ENCODE data around the gene LXN.

The LXN gene

GRCh38 chr3:158663832-158664231, 8.6 kb downstream of the LXN start:
- TF ChIP-seq CTCF (IDR thresholded peaks at IDR 0.05; ENCODE audit: low read depth, low read length): no peak
- Histone ChIP-seq H3K27me3 (no peaks in the 10 kb centered on the region), H3K4me1 (no peaks in the 10 kb centered on the region), H3K9me3 (no peaks in the 10 kb centered on the region), H3K36me3 (peaks cover 86% of the 10 kb centered on the region), H3K4me3 (ENCODE audit: low read depth, low read length) (no peak overlapping the region)
- DNase-seq: no peak

- H3K4me3 ChIP-seq (ENCODE audit: low read depth, low read length): no peak overlapping the region
- H3K4me1 ChIP-seq: no peaks in the 10 kb centered on the region
- no peak for DNase-seq
- no peaks in the 10 kb centered on the region for H3K9me3 ChIP-seq
- peaks cover 82% of the 10 kb centered on the region for H3K36me3 ChIP-seq
- H3K27me3 ChIP-seq: no peaks in the 10 kb centered on the region
- TF ChIP-seq CTCF (IDR thresholded peaks at IDR 0.05; ENCODE audit: low read depth, low read length): no peak
These were observed 9.2 kb downstream of the LXN start for GRCh38 chr3:158663246-158663645.

- no peak for TF ChIP-seq CTCF (IDR thresholded peaks at IDR 0.05; ENCODE audit: low read depth, low read length)
- no peaks in the 10 kb centered on the region for H3K27me3 ChIP-seq
- H3K36me3 ChIP-seq: peaks cover 76% of the 10 kb centered on the region
- H3K4me3 ChIP-seq (ENCODE audit: low read depth, low read length): no peak overlapping the region
- DNase-seq: no peak
- H3K4me1 ChIP-seq: no peaks in the 10 kb centered on the region
- H3K9me3 ChIP-seq: no peaks in the 10 kb centered on the region
These were observed 11.7 kb downstream of the LXN start for GRCh38 chr3:158660711-158661110.

- H3K9me3 ChIP-seq: no peaks in the 10 kb centered on the region
- DNase-seq: peak; percentile 57
- no peak overlapping the region for H3K4me3 ChIP-seq (ENCODE audit: low read depth, low read length)
- TF ChIP-seq CTCF (IDR thresholded peaks at IDR 0.05; ENCODE audit: low read depth, low read length): peak; percentile 84
- H3K4me1 ChIP-seq: no peaks in the 10 kb centered on the region
- H3K36me3 ChIP-seq: peaks cover 74% of the 10 kb centered on the region
- H3K27me3 ChIP-seq: no peaks in the 10 kb centered on the region
These were observed 12.8 kb downstream of the LXN start for GRCh38 chr3:158659454-158660237.

GRCh38 chr3:158658889-158659288, 13.6 kb downstream of the LXN start:
- H3K4me3 ChIP-seq (ENCODE audit: low read depth, low read length): no peak overlapping the region
- no peaks in the 10 kb centered on the region for H3K9me3 ChIP-seq
- H3K36me3 ChIP-seq: peaks cover 72% of the 10 kb centered on the region
- DNase-seq: no peak
- TF ChIP-seq CTCF (IDR thresholded peaks at IDR 0.05; ENCODE audit: low read depth, low read length): no peak
- H3K4me1 ChIP-seq: no peaks in the 10 kb centered on the region
- H3K27me3 ChIP-seq: no peaks in the 10 kb centered on the region

- Histone ChIP-seq H3K4me1 (peaks cover 3% of the 10 kb centered on the region; the same call in 1 of the 2 replicates), H3K9me3 (no peaks in the 10 kb centered on the region), H3K4me3 (ENCODE audit: low read depth, low read length) (no peak overlapping the region), H3K27me3 (no peaks in the 10 kb centered on the region), H3K36me3 (peaks cover 59% of the 10 kb centered on the region)
- TF ChIP-seq CTCF (IDR thresholded peaks at IDR 0.05; ENCODE audit: low read depth, low read length): no peak
- DNase-seq: no peak
These were observed 20.0 kb downstream of the LXN start for GRCh38 chr3:158652463-158652862.
